A673 (cell line): ENCODE results near the gene USP15. TPM values are rescaled to one million over a fixed set of nuclear protein-coding genes. Genes with fewer than 3 reads are reported as not detected.
"Not testable (repeated sequence)": the region's sequence is repeated elsewhere in the genome, so short reads cannot be mapped to it uniquely, and the experiment has no call there.

Source experiments
- BruUV-seq: library from RNA; stranded (reverse); fragments of 400-500 nt; replicated peaks from 2 replicates; lab custom pipeline; 2021; lab: Mats Ljungman, UMichigan
- CTCF ChIA-PET: fragments of 300-600 bp; sonication (Branson Sonifier 250); formaldehyde crosslinking; loops from one replicate; lab custom pipeline; 2022; ENCODE audit warnings: antibody characterized with exemption; lab: Charles Lee
- POLR2A ChIA-PET: fragments of 300-600 bp; sonication (Branson Sonifier 250); formaldehyde crosslinking; loops from one replicate; lab custom pipeline; 2022; ENCODE audit warnings: antibody characterized with exemption; ENCODE audit not compliant: low non-redundant PET; lab: Charles Lee
- DNase-seq: peaks from one replicate; pipeline ENCODE4 v3.0.0-alpha.2; 2015; ENCODE audit warnings: low spot score
- H3K27ac ChIP-seq: fragments of 200-600 bp; sonication (generic); 2 replicates; pipeline ENCODE4 v1.5.1; 2016; ENCODE audit warnings: mixed run types, low read depth, mild to moderate bottlenecking, mixed read lengths, antibody characterized with exemption, low read length; ENCODE audit not compliant: poor library complexity, severe bottlenecking
- H3K27me3 ChIP-seq: fragments of 200-600 bp; sonication (generic); replicated peaks from 2 replicates; pipeline ENCODE4 v1.6.1; 2017; ENCODE audit warnings: mixed run types, low read depth, mild to moderate bottlenecking, mixed read lengths, antibody characterized with exemption, low read length; ENCODE audit not compliant: insufficient read depth, poor library complexity
- H3K36me3 ChIP-seq: fragments of 200-600 bp; sonication (generic); 2 replicates; pipeline ENCODE4 v1.6.1; 2016; ENCODE audit warnings: mixed run types, mild to moderate bottlenecking, mixed read lengths, antibody characterized with exemption, low read length; ENCODE audit not compliant: insufficient read depth, poor library complexity, severe bottlenecking
- H3K4me1 ChIP-seq: fragments of 200-600 bp; sonication (generic); 2 replicates; pipeline ENCODE4 v1.6.1; 2017; ENCODE audit warnings: mixed run types, mild to moderate bottlenecking, mixed read lengths, antibody characterized with exemption, low read length; ENCODE audit not compliant: insufficient read depth, poor library complexity, severe bottlenecking
- H3K4me3 ChIP-seq: fragments of 200-600 bp; sonication (generic); 2 replicates; pipeline ENCODE4 v1.5.1; 2016; ENCODE audit warnings: low read depth, mixed run types, mild to moderate bottlenecking, mixed read lengths, low read length; ENCODE audit not compliant: poor library complexity, severe bottlenecking
- H3K9me3 ChIP-seq: fragments of 200-600 bp; sonication (generic); 2 replicates; pipeline ENCODE4 v1.6.1; 2016; ENCODE audit warnings: mixed run types, low read depth, mild to moderate bottlenecking, mixed read lengths, antibody characterized with exemption, low read length; ENCODE audit not compliant: poor library complexity, severe bottlenecking
- EZH2 ChIP-seq: fragments of 200-600 bp; sonication (generic); IDR thresholded peaks from 2 replicates; pipeline ENCODE4 v1.6.1; 2017; ENCODE audit warnings: borderline replicate concordance, low read depth, mild to moderate bottlenecking, mixed read lengths, antibody characterized with exemption, low read length; ENCODE audit not compliant: poor library complexity, severe bottlenecking
- intact Hi-C: fragments of 100-400 bp; cut with micrococcal nuclease; formaldehyde crosslinking; loops from one replicate; pipeline ENCODE4 v1.10.0; 2022; ENCODE audit not compliant: unreplicated experiment
- total RNA-seq: library from RNA; stranded (reverse); gene quantifications from 2 replicates; pipeline ENCODE4 v1.2.3, GENCODE V29; 2021
- TF ChIP-seq, protein P1 (sequence below): fragments of 300-800, 200-600 bp; sonication (generic); conservative IDR thresholded peaks from 2 replicates; pipeline ENCODE4 v1.5.1; 2017; ENCODE audit warnings: low read depth, mild to moderate bottlenecking, antibody characterized with exemption, low read length, moderate library complexity, mixed read lengths

USP15 gene
- total RNA-seq, 1 experiment from 2014 or later, result 61.7 TPM

DNA sequence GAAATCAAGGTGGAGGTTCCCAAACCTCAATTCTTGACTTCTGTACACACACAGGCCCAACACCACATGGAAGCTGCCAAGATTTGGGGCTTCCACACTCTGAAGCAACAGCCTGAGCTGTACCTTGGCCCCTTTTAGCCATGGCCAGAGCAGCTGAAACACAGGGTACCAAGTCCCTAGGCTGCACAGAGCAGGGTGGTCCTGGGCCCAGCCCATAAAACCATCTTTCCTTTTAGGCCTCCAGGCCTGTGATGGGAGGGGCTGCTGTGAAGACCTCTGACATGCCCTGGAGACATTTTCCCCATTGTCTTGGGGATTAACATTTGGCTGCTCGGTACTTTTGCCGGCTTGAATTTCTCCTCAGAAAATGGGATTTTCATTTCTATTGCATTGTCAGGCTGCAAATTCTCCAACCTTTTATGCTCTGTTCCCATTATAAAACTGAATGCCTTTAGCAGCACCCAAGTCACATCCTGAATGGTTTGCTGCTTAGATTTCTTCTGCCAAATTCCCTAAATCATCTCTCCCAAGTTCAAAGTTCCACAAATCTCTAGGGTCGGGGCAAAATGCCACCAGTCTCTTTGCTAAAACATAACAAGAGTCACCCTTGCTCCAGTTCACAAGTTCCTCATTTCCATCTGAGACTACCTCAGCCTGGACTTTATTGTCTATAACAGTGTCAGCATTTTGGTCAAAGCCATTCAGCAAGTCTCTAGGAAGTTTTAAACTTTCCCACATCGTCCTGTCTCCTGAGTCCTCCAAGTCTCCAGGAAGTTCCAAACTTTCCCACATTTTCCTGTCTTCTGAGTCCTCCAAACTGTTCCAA is 84.7 kb downstream of the USP15 start:
- H3K9me3 ChIP-seq, intact Hi-C loops, H3K36me3 ChIP-seq, BruUV-seq, POLR2A ChIA-PET, H3K4me3 ChIP-seq, H3K27ac ChIP-seq, H3K4me1 ChIP-seq, DNase-seq, H3K27me3 ChIP-seq, CTCF ChIA-PET: not testable (repeated sequence)

DNA sequence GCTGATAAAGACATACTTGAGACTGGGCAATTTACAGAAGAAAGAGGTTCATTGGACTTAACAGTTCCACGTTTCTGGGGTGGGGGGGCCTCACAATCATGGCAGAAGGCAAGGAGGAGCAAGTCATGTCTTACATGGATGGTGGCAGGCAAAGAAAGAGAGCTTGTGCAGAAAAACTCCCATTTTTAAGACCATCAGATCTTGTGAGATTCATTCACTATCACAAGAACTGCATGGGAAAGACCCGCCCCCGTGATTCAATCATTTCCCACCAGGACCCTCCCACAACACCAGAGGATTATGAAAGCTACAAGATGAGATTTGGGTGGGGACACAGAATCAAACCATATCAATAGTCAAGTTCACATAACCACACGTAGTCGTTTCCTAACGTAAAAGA is 85.5 kb downstream of the USP15 start:
- ChIA-PET CTCF (no interaction called here), POLR2A (no interaction called here)
- Histone ChIP-seq H3K27me3 (no peaks in the 10 kb centered on the region), H3K36me3 (no peaks in the 10 kb centered on the region), H3K4me3 (no peak overlapping the region), H3K27ac (no peak overlapping the region), H3K4me1 (no peaks in the 10 kb centered on the region), H3K9me3 (peaks cover 3% of the 10 kb centered on the region)
- BruUV-seq, result no TSS peak
- no peak for DNase-seq
- TF ChIP-seq, protein P1, sequence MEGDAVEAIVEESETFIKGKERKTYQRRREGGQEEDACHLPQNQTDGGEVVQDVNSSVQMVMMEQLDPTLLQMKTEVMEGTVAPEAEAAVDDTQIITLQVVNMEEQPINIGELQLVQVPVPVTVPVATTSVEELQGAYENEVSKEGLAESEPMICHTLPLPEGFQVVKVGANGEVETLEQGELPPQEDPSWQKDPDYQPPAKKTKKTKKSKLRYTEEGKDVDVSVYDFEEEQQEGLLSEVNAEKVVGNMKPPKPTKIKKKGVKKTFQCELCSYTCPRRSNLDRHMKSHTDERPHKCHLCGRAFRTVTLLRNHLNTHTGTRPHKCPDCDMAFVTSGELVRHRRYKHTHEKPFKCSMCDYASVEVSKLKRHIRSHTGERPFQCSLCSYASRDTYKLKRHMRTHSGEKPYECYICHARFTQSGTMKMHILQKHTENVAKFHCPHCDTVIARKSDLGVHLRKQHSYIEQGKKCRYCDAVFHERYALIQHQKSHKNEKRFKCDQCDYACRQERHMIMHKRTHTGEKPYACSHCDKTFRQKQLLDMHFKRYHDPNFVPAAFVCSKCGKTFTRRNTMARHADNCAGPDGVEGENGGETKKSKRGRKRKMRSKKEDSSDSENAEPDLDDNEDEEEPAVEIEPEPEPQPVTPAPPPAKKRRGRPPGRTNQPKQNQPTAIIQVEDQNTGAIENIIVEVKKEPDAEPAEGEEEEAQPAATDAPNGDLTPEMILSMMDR, result no peak
- no peak for TF ChIP-seq EZH2
- intact Hi-C loops, result no loop called here

DNA sequence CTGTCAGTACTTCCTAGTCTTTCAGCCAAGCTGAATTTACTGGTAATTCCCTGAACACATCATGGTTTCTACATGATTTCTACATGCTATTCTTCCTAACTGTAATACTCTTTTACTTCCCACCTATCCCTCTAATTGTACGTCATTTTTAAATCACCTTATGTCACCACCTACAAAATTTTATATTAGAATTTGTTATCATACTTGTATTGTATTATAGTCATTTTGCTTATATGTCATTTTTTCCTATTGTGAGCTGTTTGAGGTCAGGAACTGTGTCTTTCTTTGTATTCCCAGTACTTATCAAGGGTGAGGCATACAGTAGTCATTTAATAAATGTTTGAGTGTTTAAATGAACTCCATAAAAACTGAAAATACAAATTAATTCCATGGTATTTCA is 86.6 kb downstream of the USP15 start:
- Histone ChIP-seq H3K27ac (no peak overlapping the region), H3K4me1 (no peaks in the 10 kb centered on the region), H3K4me3 (no peak overlapping the region), H3K9me3 (peaks cover 3% of the 10 kb centered on the region), H3K27me3 (no peaks in the 10 kb centered on the region), H3K36me3 (no peaks in the 10 kb centered on the region)
- POLR2A ChIA-PET, result no interaction called here
- no peak for DNase-seq
- BruUV-seq, result no TSS peak
- CTCF ChIA-PET, result no interaction called here
- intact Hi-C loops, result no loop called here
- TF ChIP-seq EZH2, result no peak
- TF ChIP-seq, protein P1, result no peak
